ENCODE measurements around the gene KRTAP6-2. TPM values are rescaled to one million over a fixed set of nuclear protein-coding genes. Genes with fewer than 3 reads are reported as not detected.

KRTAP6-2 gene
- total RNA-seq, 3 donors from 2014 or later (not counting 1 experiment from before 2014, with no cell fraction given): not detected

- TF ChIP-seq CTCF (IDR thresholded peaks at IDR 0.05): no peak
- Mint-ChIP-seq H3K27me3 (ENCODE audit: low read depth in 2 of 2) (no peaks in the 10 kb centered on the region), H3K36me3 (no peaks in the 10 kb centered on the region), H3K27ac (no peak overlapping the region), H3K9me3 (peaks cover 8% of the 10 kb centered on the region in 2 donors), H3K4me1 (no peaks in the 10 kb centered on the region), H3K4me3 (no peak overlapping the region)
- Histone ChIP-seq H3K27me3 (ENCODE audit: control insufficient read depth, insufficient read depth, low read length) (no peaks in the 10 kb centered on the region), H3K36me3 (ENCODE audit: control insufficient read depth, insufficient read depth, low read length) (no peaks in the 10 kb centered on the region), H3K27ac (ENCODE audit: low read length) (no peak overlapping the region), H3K4me3 (ENCODE audit: low read length) (no peak overlapping the region), H3K9me3 (ENCODE audit: control insufficient read depth, insufficient read depth, low read length) (peaks cover under 1% of the 10 kb centered on the region), H3K4me1 (ENCODE audit: control insufficient read depth, insufficient read depth, low read length) (no peaks in the 10 kb centered on the region)
- ATAC-seq: no peak
- 93% methylated on average over 1 of the region's 2 CpGs for WGBS (ENCODE audit: insufficient coverage)
- DNase-seq: no peak
- intact Hi-C loops (cut with micrococcal nuclease): no loop called here
Observed at GRCh38 chr21:30563630-30564029, 35.1 kb downstream of the KRTAP6-2 start.

GRCh38 chr21:30563072-30563471, 35.6 kb downstream of the KRTAP6-2 start:
- no peak for ATAC-seq
- no peaks in the 10 kb centered on the region for H3K4me1 ChIP-seq (ENCODE audit: control insufficient read depth, insufficient read depth, low read length)
- intact Hi-C loops (cut with micrococcal nuclease): no loop called here
- no peak for DNase-seq
- no peaks in the 10 kb centered on the region for H3K9me3 ChIP-seq (ENCODE audit: control insufficient read depth, insufficient read depth, low read length)
- no peak for TF ChIP-seq CTCF (IDR thresholded peaks at IDR 0.05)
- WGBS (ENCODE audit: insufficient coverage): 61% methylated on average over 6 of the region's 6 CpGs
- H3K36me3 ChIP-seq (ENCODE audit: control insufficient read depth, insufficient read depth, low read length): no peaks in the 10 kb centered on the region
- H3K27me3 ChIP-seq (ENCODE audit: control insufficient read depth, insufficient read depth, low read length): no peaks in the 10 kb centered on the region
- no peak overlapping the region for H3K4me3 ChIP-seq (ENCODE audit: low read length)
- Mint-ChIP-seq H3K4me3 (no peak overlapping the region), H3K36me3 (no peaks in the 10 kb centered on the region), H3K27me3 (ENCODE audit: low read depth in 2 of 2) (no peaks in the 10 kb centered on the region), H3K27ac (no peak overlapping the region), H3K9me3 (peaks cover 8% of the 10 kb centered on the region in 2 donors), H3K4me1 (no peaks in the 10 kb centered on the region)
- no peak overlapping the region for H3K27ac ChIP-seq (ENCODE audit: low read length)

GRCh38 chr21:30561957-30562356, 36.7 kb downstream of the KRTAP6-2 start:
- Mint-ChIP-seq H3K4me1 (no peaks in the 10 kb centered on the region), H3K36me3 (no peaks in the 10 kb centered on the region), H3K27ac (no peak overlapping the region), H3K27me3 (ENCODE audit: low read depth in 2 of 2) (no peaks in the 10 kb centered on the region), H3K4me3 (no peak overlapping the region), H3K9me3 (peaks cover 8 to 11% of the 10 kb centered on the region in 2 donors)
- no peaks in the 10 kb centered on the region for H3K36me3 ChIP-seq (ENCODE audit: control insufficient read depth, insufficient read depth, low read length)
- DNase-seq: no peak
- no peak for TF ChIP-seq CTCF (IDR thresholded peaks at IDR 0.05)
- H3K9me3 ChIP-seq (ENCODE audit: control insufficient read depth, insufficient read depth, low read length): no peaks in the 10 kb centered on the region
- no peaks in the 10 kb centered on the region for H3K27me3 ChIP-seq (ENCODE audit: control insufficient read depth, insufficient read depth, low read length)
- H3K27ac ChIP-seq (ENCODE audit: low read length): no peak overlapping the region
- no peak for ATAC-seq
- H3K4me1 ChIP-seq (ENCODE audit: control insufficient read depth, insufficient read depth, low read length): no peaks in the 10 kb centered on the region
- intact Hi-C loops (cut with micrococcal nuclease): no loop called here
- no peak overlapping the region for H3K4me3 ChIP-seq (ENCODE audit: low read length)
- WGBS (ENCODE audit: insufficient coverage): 88% methylated on average over 1 of the region's 2 CpGs

DNA sequence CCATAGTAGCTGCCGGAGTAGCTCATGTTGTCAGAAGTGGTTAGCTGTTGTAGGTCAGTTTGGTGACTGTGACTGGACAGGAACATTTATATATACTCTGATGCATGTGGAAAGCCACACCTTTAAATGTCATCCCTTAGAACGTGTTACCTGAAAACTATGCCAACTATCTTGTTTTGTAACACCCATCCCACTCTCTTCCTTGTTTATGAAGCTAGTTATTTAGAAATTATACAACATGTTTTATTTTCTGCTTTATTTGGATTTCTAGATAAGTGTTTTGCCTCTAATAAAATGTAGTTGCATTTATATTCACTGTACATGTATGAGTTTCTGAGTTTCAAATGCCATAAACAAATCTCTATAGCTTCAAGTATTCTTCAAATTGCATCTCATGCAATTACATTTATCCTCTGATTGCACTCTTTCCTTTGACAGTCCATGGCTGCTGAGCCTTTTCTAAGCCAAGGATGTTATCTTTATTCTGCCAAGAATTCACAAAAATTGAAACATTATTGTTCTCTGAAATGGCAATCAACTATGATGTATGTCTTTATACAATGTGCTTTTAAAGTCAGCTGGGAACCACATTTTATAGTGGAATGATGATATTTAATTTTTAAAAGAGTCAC, 37.3 kb downstream of the KRTAP6-2 start, which contains the start of gene KRTAP19-7:
TSS of gene KRTAP19-7 (minus strand) at position 51 of the 632 bp plus-strand sequence. CDS start at position 26, 25 bp downstream.
- Histone ChIP-seq H3K27me3 (ENCODE audit: control insufficient read depth, insufficient read depth, low read length) (no peaks in the 10 kb centered on the region), H3K27ac (ENCODE audit: low read length) (no peak within 1 kb of the TSS), H3K4me1 (ENCODE audit: control insufficient read depth, insufficient read depth, low read length) (no peaks in the 10 kb centered on the region), H3K9me3 (ENCODE audit: control insufficient read depth, insufficient read depth, low read length) (no peaks in the 10 kb centered on the region), H3K36me3 (ENCODE audit: control insufficient read depth, insufficient read depth, low read length) (no peaks in the 10 kb centered on the region), H3K4me3 (ENCODE audit: low read length) (no peak within 1 kb of the TSS)
- intact Hi-C loops (cut with micrococcal nuclease): no loop called here
- H3K4me1 Mint-ChIP-seq: no peaks in the 10 kb centered on the region
- no peaks in the 10 kb centered on the region for H3K36me3 Mint-ChIP-seq
- WGBS (ENCODE audit: insufficient coverage): 77% methylated on average over 1 of the region's 2 CpGs
- no peak within 1 kb of the TSS for H3K27ac Mint-ChIP-seq
- DNase-seq (no peak), ATAC-seq (no peak)
- peaks cover 8 to 11% of the 10 kb centered on the region in 2 donors for H3K9me3 Mint-ChIP-seq
- no peak within 1 kb of the TSS for H3K4me3 Mint-ChIP-seq
- TF ChIP-seq CTCF (IDR thresholded peaks at IDR 0.05): no peak
- no peaks in the 10 kb centered on the region for H3K27me3 Mint-ChIP-seq (ENCODE audit: low read depth in 2 of 2)

All from natural killer cell (primary cell).